GM23248 (cell line): ENCODE results near the gene APBA3.

Experiments
- EZH2 ChIP-seq: fragments of 200-600 bp; sonication (generic); IDR thresholded peaks from 2 replicates; pipeline ENCODE4 v1.6.1; 2018; ENCODE audit warnings: antibody characterized with exemption, mild to moderate bottlenecking; ENCODE audit not compliant: insufficient read depth, poor library complexity, severe bottlenecking
- EZH2phosphoT487 ChIP-seq: fragments of 200-600 bp; sonication (generic); IDR thresholded peaks from 2 replicates; pipeline ENCODE4 v1.6.1; 2018; ENCODE audit warnings: antibody characterized with exemption, moderate library complexity, mild to moderate bottlenecking, low read depth; ENCODE audit not compliant: insufficient read depth

DNA sequence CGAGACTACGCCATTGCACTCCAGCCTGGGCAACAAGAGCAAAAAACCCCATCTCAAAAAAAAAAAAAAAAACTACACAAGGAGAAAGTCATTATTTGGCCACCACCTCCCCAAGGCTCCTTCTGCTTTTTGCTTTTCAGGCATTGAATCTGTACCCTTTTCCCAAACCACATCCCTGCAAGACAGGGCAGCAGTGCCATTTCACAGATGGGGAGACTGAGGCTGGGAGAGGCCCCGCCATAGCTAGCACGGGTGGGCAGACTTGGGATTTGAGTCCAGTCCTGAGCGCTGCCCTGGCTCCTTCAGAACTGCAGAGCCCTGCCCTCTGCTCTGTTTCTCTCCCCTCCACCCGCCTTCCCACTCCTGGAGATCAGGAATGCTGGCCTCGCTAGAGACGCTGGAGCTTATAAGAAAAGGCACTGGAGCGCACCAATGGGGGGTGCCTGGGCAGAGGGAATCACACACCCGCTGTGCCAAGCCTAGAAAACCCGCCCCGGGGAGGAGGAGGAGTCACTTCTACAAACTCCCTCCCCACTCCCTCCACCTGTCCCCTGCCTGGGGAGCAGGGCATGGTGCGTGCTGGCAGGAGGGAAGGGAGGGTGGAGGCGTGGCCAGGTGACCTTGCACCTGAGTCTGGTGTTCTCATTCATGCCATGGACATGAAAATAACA is 35.7 kb downstream of the APBA3 start:
- TF ChIP-seq EZH2 (no peak), EZH2phosphoT487 (no peak)
